Upper lobe of left lung (tissue), 6 donors: ENCODE results near the gene HELLS. TPM values are rescaled to one million over a fixed set of nuclear protein-coding genes. Genes with fewer than 3 reads are reported as not detected.

Experiments
- ATAC-seq, 2 donors: fragments of 200-7000 bp; cut with Tn5 transposase; one replicate each; pipeline ENCODE4 v1.9.1; 2022; ENCODE audit warnings: mild to moderate bottlenecking in 2 of 2, moderate library complexity in 2 of 2; ENCODE audit not compliant: low FRiP score in 2 of 2
- DNase-seq, 2 donors: peaks; one replicate each; pipeline ENCODE4 v3.0.0-alpha.2; 2019 to 2020
- H3K27ac ChIP-seq, 4 donors: fragments of 200-600 bp; sonication (generic); one replicate each; pipeline ENCODE4 v1.5.1; 2016 to 2019
- H3K27me3 ChIP-seq, 4 donors: fragments of 200-600 bp; sonication (generic); one replicate each; pipeline ENCODE4 v1.5.1; 2017 to 2019
- H3K36me3 ChIP-seq, 4 donors: fragments of 200-600 bp; sonication (generic); one replicate each; pipeline ENCODE4 v1.5.1; 2016 to 2019
- H3K4me1 ChIP-seq, 4 donors: fragments of 200-600 bp; sonication (generic); one replicate each; pipeline ENCODE4 v1.5.1; 2018 to 2019
- H3K4me3 ChIP-seq, 4 donors: fragments of 200-600 bp; sonication (generic); one replicate each; pipeline ENCODE4 v1.5.1; 2017 to 2019; ENCODE audit warnings: mild to moderate bottlenecking in 2 of 4, moderate library complexity in 1 of 4
- H3K9me3 ChIP-seq, 4 donors: fragments of 200-600 bp; sonication (generic); one replicate each; pipeline ENCODE4 v1.5.1; 2018 to 2019
- EP300 ChIP-seq, 4 donors: sonication (generic); formaldehyde crosslinking; IDR thresholded peaks; one replicate each; pipeline ENCODE4 v1.5.1; 2017; ENCODE audit warnings: antibody characterized with exemption in 4 of 4, control low read depth in 2 of 4
- POLR2A ChIP-seq, 4 donors: fragments of 450-650 bp; IDR thresholded peaks; one replicate each; pipeline ENCODE4 v1.5.1; 2016 to 2017; ENCODE audit warnings: antibody characterized with exemption in 4 of 4, mild to moderate bottlenecking in 2 of 4
- POLR2AphosphoS5 ChIP-seq, 2 donors: sonication (generic); formaldehyde crosslinking; IDR thresholded peaks; one replicate each; pipeline ENCODE4 v1.5.1; 2017; ENCODE audit warnings: antibody characterized with exemption in 2 of 2
- WGBS, 2 donors: methylation state at CpG; one replicate each; pipeline ENCODE4 v1.1.5; 2017 to 2018; 5-methylcytosine and 5-hydroxymethylcytosine counted together
- total RNA-seq, 6 donors: library from RNA; depleted of rRNA in 4 of 6; stranded (reverse); fragments of >200 nt in 4 of 6; gene quantifications; one replicate each; pipeline versions ENCODE4 v1.1.0 to v1.2.1, GENCODE V29; 2016 to 2021
- TF ChIP-seq, protein P1 (sequence below), 6 experiments: fragments of 450-650 bp in 4 of 6; fragments of 200-600 bp in 2 of 6; sonication (generic) in 2 of 6; IDR thresholded peaks; one replicate each; pipeline ENCODE4 v1.5.1; 2016 to 2019; ENCODE audit warnings: antibody characterized with exemption in 6 of 6
- donor health status: DM: no; HTN: no; CAD: no; lungs with moderate emphysema.
- donor health status: DM: no; HTN: yes; CAD: no; lungs with severe emphysema.

HELLS gene
- total RNA-seq, 6 donors from 2014 or later, result 4.0 to 9.3 (median 5.9) TPM

DNA sequence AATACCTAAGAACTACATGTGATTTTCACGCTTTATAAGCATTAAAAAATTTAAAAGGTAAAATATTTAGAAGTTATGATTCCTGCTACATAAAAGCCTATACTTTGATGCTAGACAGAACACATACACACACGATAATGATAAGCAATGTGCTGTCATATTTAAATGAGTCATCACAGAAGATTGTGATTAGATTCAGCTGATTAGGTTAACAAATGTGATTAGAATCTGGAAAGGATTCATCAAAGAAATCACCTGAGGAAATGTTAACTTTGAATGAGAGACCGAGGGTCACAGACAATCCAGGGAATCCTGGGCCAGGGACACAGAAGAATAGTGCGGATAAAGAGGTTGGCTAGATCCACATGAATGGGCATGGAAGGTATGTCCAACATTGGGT is 95.9 kb downstream of the HELLS start:
- Histone ChIP-seq H3K4me1 (no peaks in the 10 kb centered on the region), H3K27ac (no peak overlapping the region), H3K4me3 (no peak overlapping the region), H3K9me3 (peaks cover 0 to 10% (median 6%) of the 10 kb centered on the region in 4 donors), H3K27me3 (no peaks in the 10 kb centered on the region), H3K36me3 (no peaks in the 10 kb centered on the region)
- no peak for DNase-seq
- TF ChIP-seq POLR2AphosphoS5 (IDR thresholded peaks at IDR 0.05), result no peak
- TF ChIP-seq, protein P1, sequence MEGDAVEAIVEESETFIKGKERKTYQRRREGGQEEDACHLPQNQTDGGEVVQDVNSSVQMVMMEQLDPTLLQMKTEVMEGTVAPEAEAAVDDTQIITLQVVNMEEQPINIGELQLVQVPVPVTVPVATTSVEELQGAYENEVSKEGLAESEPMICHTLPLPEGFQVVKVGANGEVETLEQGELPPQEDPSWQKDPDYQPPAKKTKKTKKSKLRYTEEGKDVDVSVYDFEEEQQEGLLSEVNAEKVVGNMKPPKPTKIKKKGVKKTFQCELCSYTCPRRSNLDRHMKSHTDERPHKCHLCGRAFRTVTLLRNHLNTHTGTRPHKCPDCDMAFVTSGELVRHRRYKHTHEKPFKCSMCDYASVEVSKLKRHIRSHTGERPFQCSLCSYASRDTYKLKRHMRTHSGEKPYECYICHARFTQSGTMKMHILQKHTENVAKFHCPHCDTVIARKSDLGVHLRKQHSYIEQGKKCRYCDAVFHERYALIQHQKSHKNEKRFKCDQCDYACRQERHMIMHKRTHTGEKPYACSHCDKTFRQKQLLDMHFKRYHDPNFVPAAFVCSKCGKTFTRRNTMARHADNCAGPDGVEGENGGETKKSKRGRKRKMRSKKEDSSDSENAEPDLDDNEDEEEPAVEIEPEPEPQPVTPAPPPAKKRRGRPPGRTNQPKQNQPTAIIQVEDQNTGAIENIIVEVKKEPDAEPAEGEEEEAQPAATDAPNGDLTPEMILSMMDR (IDR thresholded peaks at IDR 0.05), result no peak
- no peak for TF ChIP-seq EP300 (IDR thresholded peaks at IDR 0.05)
- TF ChIP-seq POLR2A (IDR thresholded peaks at IDR 0.05), result no peak
- WGBS, 2 donors, result 79 to 87% methylated on average over 4 of the region's 4 CpGs
- no peak for ATAC-seq

DNA sequence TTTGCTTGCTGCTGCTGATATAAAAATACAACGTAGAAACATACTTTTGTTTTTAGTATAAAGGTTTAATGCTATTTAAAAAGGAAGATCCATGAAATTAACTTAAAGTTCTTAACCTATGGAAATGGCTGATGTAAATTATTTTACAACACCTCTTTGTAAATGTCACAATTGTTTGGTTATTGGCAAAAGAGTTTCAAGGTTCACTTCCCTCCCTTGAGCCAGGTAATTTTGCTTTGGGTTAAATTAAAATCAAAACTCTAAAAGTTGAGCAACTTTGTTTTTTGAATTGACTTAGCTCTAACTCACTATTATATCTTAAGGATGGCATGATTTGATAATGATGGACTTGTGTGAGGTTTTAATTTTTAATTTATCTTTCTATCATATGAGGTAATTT is 98.8 kb downstream of the HELLS start:
- WGBS, 2 donors, result 85 to 94% methylated on average over 1 of the region's 1 CpG
- Histone ChIP-seq H3K36me3 (no peaks in the 10 kb centered on the region), H3K27me3 (no peaks in the 10 kb centered on the region), H3K4me1 (no peaks in the 10 kb centered on the region), H3K4me3 (no peak overlapping the region), H3K27ac (no peak overlapping the region), H3K9me3 (no peaks in the 10 kb centered on the region)
- TF ChIP-seq POLR2A (IDR thresholded peaks at IDR 0.05), result no peak
- no peak for TF ChIP-seq EP300 (IDR thresholded peaks at IDR 0.05)
- TF ChIP-seq, protein P1 (IDR thresholded peaks at IDR 0.05), result no peak
- TF ChIP-seq POLR2AphosphoS5 (IDR thresholded peaks at IDR 0.05), result no peak
- no peak for DNase-seq
- ATAC-seq, result no peak

DNA sequence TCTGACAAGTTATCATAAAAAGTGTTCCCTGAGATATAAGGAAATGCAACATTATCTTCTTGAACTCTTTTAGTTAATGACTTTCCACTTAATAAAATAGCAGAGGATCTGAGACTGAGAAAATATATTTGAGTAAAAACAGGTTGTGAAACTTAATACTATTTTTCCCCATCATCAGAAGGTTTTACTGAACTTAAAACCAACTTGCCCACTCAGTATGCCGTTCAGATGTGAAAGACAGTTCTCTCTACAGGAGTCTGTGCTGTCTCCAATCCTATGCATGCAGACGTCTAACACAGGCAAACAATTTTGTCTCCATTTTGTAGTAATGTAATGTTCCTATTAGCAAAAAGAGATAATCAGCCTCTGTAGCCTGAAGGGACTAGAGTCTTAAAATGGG is 99.7 kb downstream of the HELLS start:
- Histone ChIP-seq H3K36me3 (no peaks in the 10 kb centered on the region), H3K4me3 (no peak overlapping the region), H3K27ac (no peak overlapping the region), H3K27me3 (no peaks in the 10 kb centered on the region), H3K4me1 (no peaks in the 10 kb centered on the region), H3K9me3 (no peaks in the 10 kb centered on the region)
- no peak for DNase-seq
- 49 to 51% methylated on average over 2 of the region's 2 CpGs for WGBS, 2 donors
- no peak for ATAC-seq
- TF ChIP-seq, protein P1 (IDR thresholded peaks at IDR 0.05), result no peak
- TF ChIP-seq POLR2A (IDR thresholded peaks at IDR 0.05) (no peak), EP300 (IDR thresholded peaks at IDR 0.05) (no peak), POLR2AphosphoS5 (IDR thresholded peaks at IDR 0.05) (no peak)

Other genes starting within 250 kb of the HELLS start
- gene NOC3L, start 182.8 kb upstream of the HELLS start, total RNA-seq, result 10 to 100 TPM in 5 of 6 donors, 1 to 10 TPM in 1; 5.4 to 20.5 (median 15.7) TPM
- 10 to 100 TPM; 10.5 to 36.7 (median 16.5) TPM for gene TBC1D12, start 143.2 kb upstream of the HELLS start, total RNA-seq
- gene CYP2C18, start 137.9 kb downstream of the HELLS start, total RNA-seq, result 1 to 10 TPM in 2 of 6 donors, under 1 TPM in 4; 0.30 to 2.1 (median 0.65) TPM
- 1 to 10 TPM in 2 of 6 donors, under 1 TPM in 2, not detected in 2; 0.14 to 2.1 (median 0.69) TPM for gene CYP2C19, start 216.9 kb downstream of the HELLS start, total RNA-seq